OCI-LY1 (cell line): ENCODE results near the gene B4GALT2.

ENCODE experiments used
- H2AFZ ChIP-seq: fragments of 200-600 bp; sonication (generic), shearing (Covaris generic); 2 replicates; pipeline ENCODE4 v1.6.0; 2014; ENCODE audit warnings: antibody characterized with exemption, mild to moderate bottlenecking, low read length
- H3F3A ChIP-seq: fragments of 200-600 bp; sonication (generic), shearing (Covaris generic); 2 replicates; pipeline ENCODE4 v1.6.0; 2014; ENCODE audit warnings: mild to moderate bottlenecking, antibody characterized with exemption, low read length, moderate library complexity; ENCODE audit not compliant: insufficient read depth
- H3K27ac ChIP-seq: fragments of 200-600 bp; sonication (generic); 2 replicates; pipeline ENCODE4 v1.5.1; 2014; ENCODE audit warnings: low read length, mixed run types, mild to moderate bottlenecking, low read depth; ENCODE audit not compliant: poor library complexity, severe bottlenecking
- H3K27me3 ChIP-seq: fragments of 200-600 bp; sonication (generic); 2 replicates; pipeline ENCODE4 v1.6.0; 2014; ENCODE audit warnings: antibody characterized with exemption, mild to moderate bottlenecking, low read length, moderate library complexity; ENCODE audit not compliant: insufficient read depth
- H3K36me3 ChIP-seq: fragments of 200-600 bp; sonication (generic); 2 replicates; pipeline ENCODE4 v1.6.1; 2014; ENCODE audit warnings: mild to moderate bottlenecking, antibody characterized with exemption, low read length, moderate library complexity, mixed read lengths; ENCODE audit not compliant: insufficient read depth
- H3K4me1 ChIP-seq: fragments of 200-600 bp; sonication (generic); 2 replicates; pipeline ENCODE4 v1.5.1; 2014; ENCODE audit warnings: mild to moderate bottlenecking, low read length, moderate library complexity; ENCODE audit not compliant: insufficient read depth, severe bottlenecking
- H3K4me2 ChIP-seq: fragments of 200-600 bp; sonication (generic), shearing (Covaris generic); 2 replicates; pipeline ENCODE4 v1.6.1; 2014; ENCODE audit warnings: low read length
- H3K4me3 ChIP-seq: fragments of 200-600 bp; sonication (generic); 2 replicates; pipeline ENCODE4 v1.5.1; 2014; ENCODE audit warnings: low read length, low read depth, mild to moderate bottlenecking, mixed read lengths; ENCODE audit not compliant: poor library complexity, severe bottlenecking
- H3K79me2 ChIP-seq: fragments of 200-600 bp; shearing (Covaris generic); 2 replicates; pipeline ENCODE4 v1.6.1; 2016; ENCODE audit warnings: mixed run types, low read length, mixed read lengths; ENCODE audit not compliant: insufficient read depth
- H3K9ac ChIP-seq: fragments of 200-600 bp; sonication (generic), shearing (Covaris generic); 2 replicates; pipeline ENCODE4 v1.6.1; 2014; ENCODE audit warnings: mild to moderate bottlenecking, low read length, mixed read lengths
- H3K9me2 ChIP-seq: fragments of 200-600 bp; sonication (generic), shearing (Covaris generic); 2 replicates; pipeline ENCODE4 v1.6.1; 2014; ENCODE audit warnings: low read depth, mild to moderate bottlenecking, low read length, mixed read lengths
- H3K9me3 ChIP-seq: fragments of 200-600 bp; shearing (Covaris generic); 2 replicates; pipeline ENCODE4 v1.6.1; 2014; ENCODE audit warnings: low read length, mixed read lengths
- H4K20me1 ChIP-seq: fragments of 200-600 bp; sonication (generic), shearing (Covaris generic); 2 replicates; pipeline ENCODE4 v1.6.0; 2016; ENCODE audit warnings: mild to moderate bottlenecking, low read length; ENCODE audit not compliant: insufficient read depth
- CTCF ChIP-seq: fragments of 200-600 bp; sonication (generic), shearing (Covaris generic); IDR thresholded peaks from 2 replicates; pipeline ENCODE4 v1.5.1; 2017; ENCODE audit warnings: mild to moderate bottlenecking, antibody characterized with exemption, low read length, moderate library complexity, mixed read lengths
- EZH2 ChIP-seq: fragments of 200-600 bp; sonication (generic), shearing (Covaris generic); IDR thresholded peaks from 2 replicates; pipeline ENCODE4 v1.8.0; 2017; ENCODE audit warnings: borderline replicate concordance, mixed run types, mild to moderate bottlenecking, antibody characterized with exemption, low read length, moderate library complexity, mixed read lengths

B4GALT2 gene

GRCh38 chr1:44008259-44008658 is 29.2 kb downstream of the B4GALT2 start:
- Histone ChIP-seq H3K4me1 (no peaks in the 10 kb centered on the region), H3K4me3 (no peak overlapping the region), H4K20me1 (no peaks in the 10 kb centered on the region), H2AFZ (no peak overlapping the region), H3K4me2 (no peak overlapping the region), H3K79me2 (no peaks in the 10 kb centered on the region), H3K36me3 (no peaks in the 10 kb centered on the region), H3F3A (no peaks in the 10 kb centered on the region), H3K9me2 (no peaks in the 10 kb centered on the region), H3K9me3 (no peaks in the 10 kb centered on the region), H3K9ac (no peak overlapping the region), H3K27me3 (no peaks in the 10 kb centered on the region), H3K27ac (no peak overlapping the region)
- TF ChIP-seq CTCF (no peak), EZH2 (no peak)

GRCh38 chr1:44010935-44011471 is 32.0 kb downstream of the B4GALT2 start:
- H3K36me3 ChIP-seq: no peaks in the 10 kb centered on the region
- H3K27ac ChIP-seq: no peak overlapping the region
- no peak overlapping the region for H3K4me3 ChIP-seq
- H3K9me2 ChIP-seq: no peaks in the 10 kb centered on the region
- no peaks in the 10 kb centered on the region for H3K79me2 ChIP-seq
- H3K4me1 ChIP-seq: no peaks in the 10 kb centered on the region
- no peak overlapping the region for H3K9ac ChIP-seq
- TF ChIP-seq CTCF: no peak
- TF ChIP-seq EZH2: no peak
- no peaks in the 10 kb centered on the region for H3K9me3 ChIP-seq
- H3F3A ChIP-seq: no peaks in the 10 kb centered on the region
- H2AFZ ChIP-seq: no peak overlapping the region
- H4K20me1 ChIP-seq: no peaks in the 10 kb centered on the region
- no peaks in the 10 kb centered on the region; the same call in 1 of the 2 replicates for H3K27me3 ChIP-seq
- H3K4me2 ChIP-seq: no peak overlapping the region

GRCh38 chr1:44012404-44012803 is 33.4 kb downstream of the B4GALT2 start:
- Histone ChIP-seq H3K9me2 (no peaks in the 10 kb centered on the region), H3F3A (no peaks in the 10 kb centered on the region), H3K4me3 (no peak overlapping the region), H3K4me1 (no peaks in the 10 kb centered on the region), H3K79me2 (no peaks in the 10 kb centered on the region), H3K9ac (no peak overlapping the region), H4K20me1 (no peaks in the 10 kb centered on the region), H3K36me3 (no peaks in the 10 kb centered on the region), H3K27me3 (no peaks in the 10 kb centered on the region; the same call in 1 of the 2 replicates), H3K9me3 (no peaks in the 10 kb centered on the region), H3K4me2 (no peak overlapping the region), H2AFZ (no peak overlapping the region), H3K27ac (no peak overlapping the region)
- no peak for TF ChIP-seq CTCF
- no peak for TF ChIP-seq EZH2
